ENCODE results near the gene TPX2. TPM values are rescaled to one million over a fixed set of nuclear protein-coding genes. Genes with fewer than 3 reads are reported as not detected.
"Not testable (repeated sequence)": the region's sequence is repeated elsewhere in the genome, so short reads cannot be mapped to it uniquely, and the experiment has no call there.

TPX2 gene
- total and polyA plus RNA-seq, 2 donors from 2014 or later, result 0.47 to 1.4 TPM

- Histone ChIP-seq H3K27ac (ENCODE audit: low read depth in 2 of 2, low read length in 2 of 2) (no peak overlapping the region), H3K36me3 (ENCODE audit: control insufficient read depth in 2 of 3, insufficient read depth in 3 of 3, low read length in 3 of 3) (no peaks in the 10 kb centered on the region), H3K9ac (ENCODE audit: low read length in 3 of 3) (peak overlapping the region in 1 of 3 donors; percentile 67), H3K4me1 (ENCODE audit: control insufficient read depth in 2 of 3, insufficient read depth in 2 of 3, low read depth in 1 of 3, low read length in 3 of 3) (peaks cover 0 to 3% (median 0%) of the 10 kb centered on the region in 3 donors), H3K27me3 (ENCODE audit: control insufficient read depth, insufficient read depth, low read length) (no peaks in the 10 kb centered on the region), H3K4me3 (ENCODE audit: low read length in 3 of 3) (peak overlapping the region in 1 of 3 donors; percentile 83), H3K9me3 (ENCODE audit: control insufficient read depth in 2 of 3, insufficient read depth in 1 of 3, low read length in 3 of 3) (no peaks in the 10 kb centered on the region)
- FAIRE-seq, result no peak
- no peak for TF ChIP-seq CTCF (IDR thresholded peaks at IDR 0.05; ENCODE audit: borderline replicate concordance, extremely low read depth, insufficient read depth)
- DNase-seq, result no peak
- intact Hi-C loops (cut with DNase I), result no loop called here
Observed at GRCh38 chr20:31740208-31740607, 1.1 kb downstream of the TPX2 start.

- FAIRE-seq (no peak), DNase-seq (no peak)
- TF ChIP-seq CTCF (IDR thresholded peaks at IDR 0.05; ENCODE audit: borderline replicate concordance, extremely low read depth, insufficient read depth), result no peak
- H3K36me3 ChIP-seq (ENCODE audit: control insufficient read depth in 2 of 3, insufficient read depth in 3 of 3, low read length in 3 of 3), result no peaks in the 10 kb centered on the region
- H3K27me3 ChIP-seq (ENCODE audit: control insufficient read depth, insufficient read depth, low read length), result no peaks in the 10 kb centered on the region
- no peak overlapping the region for H3K27ac ChIP-seq (ENCODE audit: low read depth in 2 of 2, low read length in 2 of 2)
- H3K4me1 ChIP-seq (ENCODE audit: control insufficient read depth in 2 of 3, insufficient read depth in 2 of 3, low read depth in 1 of 3, low read length in 3 of 3), result peaks cover 0 to 3% (median 0%) of the 10 kb centered on the region in 3 donors
- H3K9ac ChIP-seq (ENCODE audit: low read length in 3 of 3), result no peak overlapping the region
- intact Hi-C loops (cut with DNase I), result no loop called here
- H3K4me3 ChIP-seq (ENCODE audit: low read length in 3 of 3), result peak overlapping the region in 1 of 3 donors; percentile 83
- no peaks in the 10 kb centered on the region for H3K9me3 ChIP-seq (ENCODE audit: control insufficient read depth in 2 of 3, insufficient read depth in 1 of 3, low read length in 3 of 3)
Observed at GRCh38 chr20:31740656-31741323, 1.7 kb downstream of the TPX2 start.

- TF ChIP-seq CTCF (IDR thresholded peaks at IDR 0.05; ENCODE audit: borderline replicate concordance, extremely low read depth, insufficient read depth), result no peak
- Histone ChIP-seq H3K27ac (ENCODE audit: low read depth in 2 of 2, low read length in 2 of 2) (no peak overlapping the region), H3K4me1 (ENCODE audit: control insufficient read depth in 2 of 3, insufficient read depth in 2 of 3, low read depth in 1 of 3, low read length in 3 of 3) (no peaks in the 10 kb centered on the region), H3K9ac (ENCODE audit: low read length in 3 of 3) (no peak overlapping the region), H3K4me3 (ENCODE audit: low read length in 3 of 3) (no peak overlapping the region), H3K36me3 (ENCODE audit: control insufficient read depth in 2 of 3, insufficient read depth in 3 of 3, low read length in 3 of 3) (no peaks in the 10 kb centered on the region), H3K27me3 (ENCODE audit: control insufficient read depth, insufficient read depth, low read length) (no peaks in the 10 kb centered on the region), H3K9me3 (ENCODE audit: control insufficient read depth in 2 of 3, insufficient read depth in 1 of 3, low read length in 3 of 3) (no peaks in the 10 kb centered on the region)
- DNase-seq (peak in 2 of 5 donors; percentile 27 to 48), FAIRE-seq (no peak)
- intact Hi-C loops (cut with DNase I), result no loop called here
Observed at GRCh38 chr20:31746068-31746878, 7.2 kb downstream of the TPX2 start.

GRCh38 chr20:31747028-31747427 is 7.9 kb downstream of the TPX2 start:
- FAIRE-seq; H3K36me3 ChIP-seq (ENCODE audit: control insufficient read depth in 2 of 3, insufficient read depth in 3 of 3, low read length in 3 of 3); H3K9me3 ChIP-seq (ENCODE audit: control insufficient read depth in 2 of 3, insufficient read depth in 1 of 3, low read length in 3 of 3); H3K27me3 ChIP-seq (ENCODE audit: control insufficient read depth, insufficient read depth, low read length); H3K4me3 ChIP-seq (ENCODE audit: low read length in 3 of 3); H3K4me1 ChIP-seq (ENCODE audit: control insufficient read depth in 2 of 3, insufficient read depth in 2 of 3, low read depth in 1 of 3, low read length in 3 of 3); H3K27ac ChIP-seq (ENCODE audit: low read depth in 2 of 2, low read length in 2 of 2); H3K9ac ChIP-seq (ENCODE audit: low read length in 3 of 3); DNase-seq; intact Hi-C loops (cut with DNase I): not testable (repeated sequence)

Measured in kidney (tissue), 14 donors.